Choroid plexus epithelial cell (primary cell): ENCODE results near the gene RNF207.

Experiments used
- DNase-seq: peaks from one replicate; pipeline ENCODE4 v3.0.0-alpha.2; 2010; ENCODE audit warnings: low read depth
- H3K4me3 ChIP-seq: 2 replicates; pipeline ENCODE4 v1.5.1; 2011; ENCODE audit warnings: low read depth, mild to moderate bottlenecking, control low read depth, low read length, moderate library complexity
- TF ChIP-seq, protein P1 (sequence below): conservative IDR thresholded peaks from 2 replicates; pipeline ENCODE4 v1.5.1; 2011; ENCODE audit warnings: low read depth, mild to moderate bottlenecking, control low read depth, inconsistent platforms, low read length, moderate library complexity

RNF207 gene

DNA sequence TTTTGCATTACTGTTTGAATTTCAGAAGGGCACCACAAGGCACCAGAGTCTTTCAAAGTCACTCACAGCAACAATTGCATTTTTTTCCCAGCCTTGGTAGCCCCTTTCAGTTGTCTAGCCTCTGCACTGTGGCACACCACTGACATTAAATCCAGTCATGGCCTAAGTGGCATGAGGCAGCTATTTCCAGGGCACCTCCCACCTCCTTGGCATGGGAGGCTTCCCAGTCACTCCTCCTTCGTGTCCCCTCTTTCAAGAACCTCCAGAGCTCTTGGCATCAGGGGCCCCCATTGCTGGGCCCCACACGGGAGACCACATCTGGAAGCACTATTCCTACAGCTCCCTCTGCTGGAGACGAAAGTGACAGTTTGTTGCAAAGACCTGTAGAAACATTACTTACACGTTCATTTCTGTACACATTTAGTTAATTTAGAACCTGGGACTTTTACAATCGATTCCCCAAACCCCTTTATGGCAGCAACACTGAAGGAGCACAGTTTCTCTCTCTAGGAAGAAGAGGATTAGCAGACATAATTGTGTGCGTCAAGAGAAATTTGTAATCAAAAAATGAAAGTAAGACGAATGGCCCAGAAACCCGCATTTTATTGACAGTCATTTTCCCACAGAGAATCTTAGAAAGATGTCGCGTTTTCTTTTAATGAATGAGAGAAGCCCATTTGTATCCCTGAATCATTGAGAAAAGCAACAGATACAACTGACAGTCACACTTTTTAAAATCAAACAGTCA is 20.1 kb upstream of the RNF207 start:
- TF ChIP-seq, protein P1, sequence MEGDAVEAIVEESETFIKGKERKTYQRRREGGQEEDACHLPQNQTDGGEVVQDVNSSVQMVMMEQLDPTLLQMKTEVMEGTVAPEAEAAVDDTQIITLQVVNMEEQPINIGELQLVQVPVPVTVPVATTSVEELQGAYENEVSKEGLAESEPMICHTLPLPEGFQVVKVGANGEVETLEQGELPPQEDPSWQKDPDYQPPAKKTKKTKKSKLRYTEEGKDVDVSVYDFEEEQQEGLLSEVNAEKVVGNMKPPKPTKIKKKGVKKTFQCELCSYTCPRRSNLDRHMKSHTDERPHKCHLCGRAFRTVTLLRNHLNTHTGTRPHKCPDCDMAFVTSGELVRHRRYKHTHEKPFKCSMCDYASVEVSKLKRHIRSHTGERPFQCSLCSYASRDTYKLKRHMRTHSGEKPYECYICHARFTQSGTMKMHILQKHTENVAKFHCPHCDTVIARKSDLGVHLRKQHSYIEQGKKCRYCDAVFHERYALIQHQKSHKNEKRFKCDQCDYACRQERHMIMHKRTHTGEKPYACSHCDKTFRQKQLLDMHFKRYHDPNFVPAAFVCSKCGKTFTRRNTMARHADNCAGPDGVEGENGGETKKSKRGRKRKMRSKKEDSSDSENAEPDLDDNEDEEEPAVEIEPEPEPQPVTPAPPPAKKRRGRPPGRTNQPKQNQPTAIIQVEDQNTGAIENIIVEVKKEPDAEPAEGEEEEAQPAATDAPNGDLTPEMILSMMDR: peak; percentile 76
- peak; percentile 67 for DNase-seq
- no peak overlapping the region for H3K4me3 ChIP-seq

DNA sequence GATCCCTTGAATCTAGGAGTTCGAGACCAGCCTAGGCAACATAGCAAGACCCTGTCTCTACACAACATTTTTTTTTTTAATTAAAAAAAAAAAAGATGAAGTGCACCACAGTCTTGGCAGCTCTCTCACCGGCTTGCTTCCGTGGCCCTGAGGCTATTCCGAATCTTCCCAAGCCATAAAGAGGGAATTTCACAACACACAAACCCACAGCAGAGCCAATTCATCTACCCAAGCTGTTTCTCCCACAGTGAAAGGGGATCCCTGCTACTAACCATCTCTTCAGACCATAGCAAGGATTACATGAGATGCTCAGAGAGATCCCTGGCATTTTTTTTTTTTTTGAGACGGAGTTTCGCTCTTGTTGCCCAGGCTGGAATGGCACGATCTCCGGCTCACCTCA is 17.5 kb upstream of the RNF207 start:
- no peak for DNase-seq
- TF ChIP-seq, protein P1: no peak
- H3K4me3 ChIP-seq: no peak overlapping the region

- DNase-seq: no peak
- TF ChIP-seq, protein P1: no peak
- no peak overlapping the region for H3K4me3 ChIP-seq
These were observed 14.0 kb upstream of the RNF207 start for GRCh38 chr1:6191968-6192367.

- TF ChIP-seq, protein P1: no peak
- DNase-seq: no peak
- peak overlapping the region; percentile 99 for H3K4me3 ChIP-seq
These were observed 8.0 kb upstream of the RNF207 start for GRCh38 chr1:6197746-6198427.

DNA sequence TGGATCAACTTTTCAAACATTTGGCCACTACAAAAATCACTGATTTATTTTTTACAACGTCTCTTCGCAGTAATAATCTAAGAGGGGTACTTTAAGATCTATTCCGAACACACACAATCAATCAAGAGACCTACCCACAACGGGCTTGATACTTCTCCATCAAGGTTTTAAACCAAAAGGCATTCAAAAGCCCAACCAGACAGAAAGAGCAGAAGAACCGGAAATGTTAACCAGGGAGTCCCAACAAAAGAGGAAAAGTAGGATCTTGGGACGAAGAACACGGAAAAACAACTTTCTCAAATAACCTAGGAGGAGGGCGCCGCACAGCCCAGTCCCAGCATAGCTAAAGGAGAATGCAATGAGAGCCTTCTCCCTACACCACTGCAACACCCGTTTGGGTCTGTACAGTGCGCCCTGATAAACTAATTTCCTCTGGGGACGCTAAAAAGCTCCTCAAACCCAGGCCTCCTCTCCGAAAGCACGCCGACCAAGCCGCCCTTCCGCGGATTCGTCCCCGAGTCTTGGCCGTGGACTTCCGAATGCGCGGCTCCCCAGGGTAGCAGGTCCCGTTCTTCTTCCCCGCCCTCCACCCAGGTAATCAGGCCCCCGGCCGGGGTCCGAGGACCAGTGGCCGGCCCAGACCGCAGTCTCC is 7.1 kb upstream of the RNF207 start:
- TF ChIP-seq, protein P1: no peak
- H3K4me3 ChIP-seq: peak overlapping the region; percentile 99
- DNase-seq: peak; percentile 37

DNA sequence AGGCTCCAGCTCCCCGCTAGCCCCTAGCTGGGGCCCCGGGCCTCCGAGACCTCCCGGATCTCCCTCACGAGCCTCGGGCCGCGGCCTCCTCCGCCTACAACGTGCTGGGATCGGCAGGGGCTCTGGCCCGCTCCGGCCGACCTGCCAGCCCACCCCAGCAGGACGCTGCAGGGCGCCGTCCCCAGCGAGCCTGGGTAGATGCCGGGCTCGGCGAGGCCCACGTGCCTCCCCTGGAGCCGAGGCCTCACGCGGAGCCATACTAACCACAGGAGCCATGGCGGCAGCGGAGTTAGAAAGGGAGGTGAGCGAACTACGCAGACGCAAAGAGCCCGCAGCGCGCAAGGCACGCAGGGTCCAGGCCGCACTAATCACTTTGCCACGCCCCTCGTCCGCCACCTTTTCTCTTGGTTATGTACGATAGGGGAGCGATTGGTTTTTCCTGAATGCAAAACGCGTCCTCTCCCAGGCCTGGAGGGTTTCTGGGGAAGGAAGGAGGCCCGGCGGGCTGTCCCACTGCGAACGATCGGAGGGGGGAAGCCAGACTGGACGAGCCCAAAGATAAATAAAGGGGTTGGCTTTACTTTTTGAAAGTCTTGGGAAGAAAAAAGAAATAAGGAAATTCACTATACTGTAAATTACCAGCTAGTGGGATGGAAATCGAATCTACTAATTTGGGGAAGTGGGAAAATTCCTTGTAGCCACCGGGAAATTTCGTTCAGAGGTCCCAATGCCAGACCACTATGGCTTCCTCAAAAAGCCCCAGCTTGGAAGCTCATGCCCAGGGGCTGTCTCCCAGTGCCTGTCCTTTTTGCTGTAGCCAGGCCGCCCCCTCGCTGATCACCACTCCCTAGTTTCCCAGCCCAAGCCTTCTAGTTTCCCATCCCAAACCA is 6.4 kb upstream of the RNF207 start, which contains the start of gene RPL22:
TSS of gene RPL22 (minus strand) at position 298 of the 890 bp plus-strand sequence. CDS start at position 276, 22 bp downstream.
- H3K4me3 ChIP-seq: peak within 1 kb of the TSS; percentile 99
- peak; percentile 100 for DNase-seq
- TF ChIP-seq, protein P1: no peak
